Stomach (tissue), 9 donors: ENCODE data around the gene ITGA5. TPM values are rescaled to one million over a fixed set of nuclear protein-coding genes. Genes with fewer than 3 reads are reported as not detected.

Source experiments
- DNase-seq, 2 donors: peaks; one replicate each; pipeline versions ENCODE4 v3.0.0 to v3.0.0-alpha.2; 2013 to 2019
- H3K27ac ChIP-seq, 5 donors: fragments of 200-600 bp in 4 of 5; sonication (generic) in 4 of 5; one replicate each; pipeline ENCODE4 v1.5.1; 2013 to 2019; ENCODE audit warnings: mild to moderate bottlenecking in 1 of 5, moderate library complexity in 1 of 5
- H3K27me3 ChIP-seq, 3 donors: fragments of 200-600 bp; sonication (generic); one replicate each; pipeline ENCODE4 v1.5.1; 2017 to 2019; ENCODE audit warnings: mixed run types in 1 of 3
- H3K36me3 ChIP-seq, 4 donors: fragments of 200-600 bp; sonication (generic); 1 replicate in 3 of 4; 2 replicates in 1 of 4; pipeline ENCODE4 v1.5.1; 2016 to 2019
- H3K4me1 ChIP-seq, 4 donors: fragments of 200-600 bp; sonication (generic); one replicate each; pipeline ENCODE4 v1.5.1; 2016 to 2019
- H3K4me3 ChIP-seq, 4 donors: fragments of 200-600 bp; sonication (generic) in 3 of 4; one replicate each; pipeline ENCODE4 v1.5.1; 2016 to 2019; ENCODE audit warnings: mild to moderate bottlenecking in 1 of 4
- H3K9me3 ChIP-seq, 4 donors: fragments of 200-600 bp; sonication (generic); one replicate each; pipeline ENCODE4 v1.5.1; 2016 to 2019
- EP300 ChIP-seq: sonication (generic); formaldehyde crosslinking; IDR thresholded peaks from one replicate; pipeline ENCODE4 v1.6.1; 2017; ENCODE audit warnings: antibody characterized with exemption
- POLR2A ChIP-seq, 4 donors: fragments of 450-650 bp; IDR thresholded peaks; one replicate each; pipeline ENCODE4 v1.6.1; 2016; ENCODE audit warnings: antibody characterized with exemption in 4 of 4, control low read depth in 2 of 4, mild to moderate bottlenecking in 1 of 4, moderate library complexity in 1 of 4
- POLR2AphosphoS5 ChIP-seq, 3 donors: sonication (generic); formaldehyde crosslinking; IDR thresholded peaks; one replicate each; pipeline ENCODE4 v1.6.1; 2016; ENCODE audit warnings: antibody characterized with exemption in 3 of 3
- WGBS, 5 donors: extraction: QIAGEN DNeasy Blood & Tissue Kit in 3 of 5; methylation state at CpG; one replicate each; pipeline versions ENCODE4 v1.1.5 to v1.1.7; 2013 to 2018; 5-methylcytosine and 5-hydroxymethylcytosine counted together
- intact Hi-C: fragments of 100-400 bp; cut with DNase I; formaldehyde crosslinking; loops from one replicate; pipeline ENCODE4 v1.15.1; 2023; ENCODE audit warnings: low total_unique reads
- polyA plus RNA-seq, 3 donors: library from polyadenylated mRNA; stranded (reverse); fragments of 200-250 nt; gene quantifications; one replicate each; pipeline ENCODE4 v1.2.3, GENCODE V29; 2013
- total RNA-seq, 5 donors: library from RNA; depleted of rRNA; stranded (reverse); fragments of >200 nt; gene quantifications; one replicate each; pipeline versions ENCODE4 v1.1.0 to v1.2.3, GENCODE V29; 2014 to 2016
- TF ChIP-seq, protein P1 (sequence below), 7 experiments: fragments of 450-650 bp in 4 of 7; fragments of 200-600 bp in 3 of 7; sonication (generic) in 3 of 7; IDR thresholded peaks; one replicate each; pipeline ENCODE4 v1.5.1; 2016 to 2019; ENCODE audit warnings: antibody characterized with exemption in 7 of 7, control low read depth in 2 of 7, mild to moderate bottlenecking in 1 of 7
- donor health status: healthy with polysubstance abuse.
- donor health status: Bipolar disorder and iron deficiency.
- donor health status: healthy.

The ITGA5 gene
- total and polyA plus RNA-seq, 8 donors, result 29.3 to 182 (median 85.0) TPM

DNA sequence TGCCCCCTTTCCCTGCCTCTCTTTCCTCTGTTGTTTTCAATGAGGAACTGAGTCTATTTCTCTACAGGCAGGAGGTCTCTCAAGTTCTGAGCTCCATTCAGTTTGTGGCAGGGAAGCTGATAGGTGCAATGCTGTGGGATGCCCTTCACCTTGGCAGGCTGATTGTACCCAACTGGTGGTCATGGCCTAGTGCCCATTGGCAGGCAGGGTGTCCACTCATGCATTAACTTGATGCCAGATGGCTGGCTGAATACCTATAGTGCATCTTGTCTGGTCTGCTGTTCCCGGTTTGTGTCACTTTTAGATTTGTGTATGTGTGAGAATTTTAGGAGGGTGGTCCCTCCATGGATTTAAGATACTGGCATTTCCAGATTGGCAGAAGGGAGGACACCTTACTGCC is 20.0 kb upstream of the ITGA5 start:
- peaks cover 0 to 7% (median 5%) of the 10 kb centered on the region in 4 donors for H3K4me1 ChIP-seq
- H3K9me3 ChIP-seq, result no peaks in the 10 kb centered on the region
- no peak overlapping the region for H3K27ac ChIP-seq
- TF ChIP-seq, protein P1, sequence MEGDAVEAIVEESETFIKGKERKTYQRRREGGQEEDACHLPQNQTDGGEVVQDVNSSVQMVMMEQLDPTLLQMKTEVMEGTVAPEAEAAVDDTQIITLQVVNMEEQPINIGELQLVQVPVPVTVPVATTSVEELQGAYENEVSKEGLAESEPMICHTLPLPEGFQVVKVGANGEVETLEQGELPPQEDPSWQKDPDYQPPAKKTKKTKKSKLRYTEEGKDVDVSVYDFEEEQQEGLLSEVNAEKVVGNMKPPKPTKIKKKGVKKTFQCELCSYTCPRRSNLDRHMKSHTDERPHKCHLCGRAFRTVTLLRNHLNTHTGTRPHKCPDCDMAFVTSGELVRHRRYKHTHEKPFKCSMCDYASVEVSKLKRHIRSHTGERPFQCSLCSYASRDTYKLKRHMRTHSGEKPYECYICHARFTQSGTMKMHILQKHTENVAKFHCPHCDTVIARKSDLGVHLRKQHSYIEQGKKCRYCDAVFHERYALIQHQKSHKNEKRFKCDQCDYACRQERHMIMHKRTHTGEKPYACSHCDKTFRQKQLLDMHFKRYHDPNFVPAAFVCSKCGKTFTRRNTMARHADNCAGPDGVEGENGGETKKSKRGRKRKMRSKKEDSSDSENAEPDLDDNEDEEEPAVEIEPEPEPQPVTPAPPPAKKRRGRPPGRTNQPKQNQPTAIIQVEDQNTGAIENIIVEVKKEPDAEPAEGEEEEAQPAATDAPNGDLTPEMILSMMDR (IDR thresholded peaks at IDR 0.05), result no peak
- TF ChIP-seq POLR2AphosphoS5 (IDR thresholded peaks at IDR 0.05) (no peak), POLR2A (IDR thresholded peaks at IDR 0.05) (no peak), EP300 (no peak)
- H3K4me3 ChIP-seq, result no peak overlapping the region
- WGBS, 5 donors, result 75 to 94% (median 92%) methylated on average over 1 of the region's 1 CpG
- peaks cover 0 to 3% (median 0%) of the 10 kb centered on the region in 3 donors for H3K27me3 ChIP-seq
- intact Hi-C loops, result loop anchor here (5.0 kb wide), 1 partner anchor 37 kb away; no protein-coding TSS in a partner anchor
- H3K36me3 ChIP-seq, result no peaks in the 10 kb centered on the region
- DNase-seq, result peak in 1 of 2 donors; percentile 11

DNA sequence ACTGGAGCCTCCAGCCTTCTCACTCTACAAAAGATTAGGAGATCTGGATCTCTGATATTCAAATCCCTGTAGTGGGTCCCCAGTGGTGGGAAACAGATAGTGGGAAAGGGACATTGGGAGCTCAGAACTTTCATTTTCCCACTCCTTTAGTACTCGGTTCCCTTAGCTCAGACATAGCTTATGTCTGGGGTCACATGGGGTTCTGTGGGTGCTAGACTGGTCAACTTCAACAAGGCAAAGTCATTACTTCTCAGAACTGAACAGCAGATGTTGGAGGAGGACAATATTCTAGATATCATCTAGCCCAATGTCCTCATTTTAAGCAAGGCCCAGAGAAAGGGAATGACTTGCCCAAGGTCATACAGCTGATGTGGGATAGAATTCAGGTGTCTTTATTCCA is 19.5 kb upstream of the ITGA5 start:
- no peak for DNase-seq
- no peaks in the 10 kb centered on the region for H3K36me3 ChIP-seq
- peaks cover 0 to 7% (median 4%) of the 10 kb centered on the region in 4 donors for H3K4me1 ChIP-seq
- no peak overlapping the region for H3K27ac ChIP-seq
- no peaks in the 10 kb centered on the region for H3K9me3 ChIP-seq
- H3K4me3 ChIP-seq, result no peak overlapping the region
- intact Hi-C loops, result loop anchor here (5.0 kb wide), 1 partner anchor 36 kb away; no protein-coding TSS in a partner anchor
- TF ChIP-seq EP300 (no peak), POLR2AphosphoS5 (IDR thresholded peaks at IDR 0.05) (no peak), POLR2A (IDR thresholded peaks at IDR 0.05) (no peak)
- TF ChIP-seq, protein P1 (IDR thresholded peaks at IDR 0.05), result no peak
- WGBS, 5 donors, result 71 to 92% (median 83%) methylated on average over 1 of the region's 1 CpG
- peaks cover 0 to 3% (median 0%) of the 10 kb centered on the region in 3 donors for H3K27me3 ChIP-seq

DNA sequence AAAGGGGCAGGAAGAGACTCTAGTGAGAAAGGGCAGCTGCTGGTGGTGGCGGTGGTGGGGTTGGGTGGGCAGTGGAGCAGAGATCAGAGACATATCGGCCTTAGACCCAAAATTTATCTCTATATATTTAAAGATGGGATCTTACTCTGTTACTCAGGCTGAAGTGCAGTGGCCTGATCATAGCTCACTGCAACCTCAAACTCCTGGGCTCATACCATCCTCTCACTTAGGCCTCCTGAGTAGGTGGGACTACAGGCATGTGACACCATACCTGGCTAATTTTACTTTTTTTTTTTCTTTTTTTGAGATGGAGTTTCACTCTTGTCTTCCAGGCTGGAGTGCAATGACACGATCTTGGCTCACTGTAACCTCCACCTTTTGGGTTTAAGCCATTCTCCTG is 18.6 kb upstream of the ITGA5 start:
- Histone ChIP-seq H3K9me3 (no peaks in the 10 kb centered on the region), H3K4me3 (no peak overlapping the region), H3K36me3 (no peaks in the 10 kb centered on the region), H3K4me1 (peaks cover 0 to 7% (median 4%) of the 10 kb centered on the region in 4 donors), H3K27ac (no peak overlapping the region), H3K27me3 (peaks cover 0 to 3% (median 0%) of the 10 kb centered on the region in 3 donors)
- 65 to 88% (median 81%) methylated on average over 3 of the region's 3 CpGs for WGBS, 5 donors
- DNase-seq, result no peak
- TF ChIP-seq POLR2AphosphoS5 (IDR thresholded peaks at IDR 0.05), result no peak
- TF ChIP-seq, protein P1 (IDR thresholded peaks at IDR 0.05), result no peak
- intact Hi-C loops, result loop anchor here (5.0 kb wide), 1 partner anchor 35 kb away; no protein-coding TSS in a partner anchor

DNA sequence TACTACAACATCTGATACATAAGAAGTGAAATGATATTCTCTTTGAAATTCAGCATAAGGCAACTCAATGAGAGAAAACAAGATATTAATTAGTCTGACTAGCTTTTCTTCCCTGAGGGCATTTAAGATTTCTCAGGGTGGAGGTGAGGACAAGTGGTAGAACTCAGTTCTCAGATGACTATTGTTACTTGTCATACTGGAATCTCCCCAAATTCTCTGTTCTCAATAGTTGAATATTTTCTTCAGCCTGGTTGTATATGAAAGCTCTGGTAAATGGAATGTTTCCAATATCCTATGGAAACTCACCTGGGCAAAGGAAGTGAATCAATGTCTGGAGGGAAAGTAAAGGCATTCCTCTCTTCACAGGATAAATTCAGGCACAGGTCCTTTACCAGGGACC is 18.2 kb upstream of the ITGA5 start:
- intact Hi-C loops, result loop anchor here (5.0 kb wide), 1 partner anchor 35 kb away; no protein-coding TSS in a partner anchor
- Histone ChIP-seq H3K27me3 (peaks cover 0 to 5% (median 0%) of the 10 kb centered on the region in 3 donors), H3K9me3 (no peaks in the 10 kb centered on the region), H3K4me3 (no peak overlapping the region), H3K27ac (no peak overlapping the region), H3K4me1 (peaks cover 0 to 10% (median 6%) of the 10 kb centered on the region in 4 donors), H3K36me3 (no peaks in the 10 kb centered on the region)
- DNase-seq, result no peak
- TF ChIP-seq POLR2AphosphoS5 (IDR thresholded peaks at IDR 0.05), result no peak
- TF ChIP-seq POLR2A (IDR thresholded peaks at IDR 0.05), result no peak
- no peak for TF ChIP-seq EP300
- TF ChIP-seq, protein P1 (IDR thresholded peaks at IDR 0.05), result no peak
